HepG2 (cell line): ENCODE measurements around the gene EIF3L. TPM values are rescaled to one million over a fixed set of nuclear protein-coding genes. Genes with fewer than 3 reads are reported as not detected.

Source experiments
- ARHGAP35 ChIP-seq: sonication (generic); formaldehyde crosslinking; IDR thresholded peaks from 2 replicates; pipeline ENCODE4 v1.9.0; 2022; ENCODE audit warnings: mild to moderate bottlenecking, inconsistent platforms, moderate library complexity, missing genetic modification reagents, borderline replicate concordance
- DNMT3B ChIP-seq: conservative IDR thresholded peaks from 2 replicates; pipeline ENCODE4 v1.6.1; 2016; ENCODE audit warnings: missing biosample characterization, control low read depth
- GLI4 ChIP-seq: sonication (generic); formaldehyde crosslinking; IDR thresholded peaks from 2 replicates; pipeline ENCODE4 v1.5.1; 2020; ENCODE audit warnings: missing genetic modification reagents, mild to moderate bottlenecking, moderate library complexity, borderline replicate concordance
- HNRNPL ChIP-seq: fragments of 200-400 bp; formaldehyde crosslinking; IDR thresholded peaks from 2 replicates; pipeline ENCODE4 v1.6.1; 2017; ENCODE audit warnings: mild to moderate bottlenecking, low read depth, low read length
- NAIF1 ChIP-seq: sonication (generic); formaldehyde crosslinking; IDR thresholded peaks from 2 replicates; pipeline ENCODE4 v1.5.0; 2020; ENCODE audit warnings: mild to moderate bottlenecking, missing genetic modification reagents, borderline replicate concordance
- PAWR ChIP-seq: sonication (generic); formaldehyde crosslinking; IDR thresholded peaks from 2 replicates; pipeline ENCODE4 v1.4.0; 2020; ENCODE audit warnings: missing genetic modification reagents, mild to moderate bottlenecking, borderline replicate concordance
- PAX8 ChIP-seq: sonication (generic); formaldehyde crosslinking; IDR thresholded peaks from 2 replicates; pipeline ENCODE4 v1.8.0; 2022; ENCODE audit warnings: mild to moderate bottlenecking, missing genetic modification reagents, borderline replicate concordance
- RAD51 ChIP-seq: fragments of 450-650 bp; IDR thresholded peaks from 2 replicates; pipeline ENCODE4 v1.6.1; 2016; ENCODE audit warnings: borderline replicate concordance
- RCOR2 ChIP-seq: IDR thresholded peaks from 2 replicates; pipeline ENCODE4 v1.6.1; 2016; ENCODE audit warnings: missing biosample characterization, missing genetic modification reagents
- SNAI1 ChIP-seq: sonication (generic); formaldehyde crosslinking; IDR thresholded peaks from 2 replicates; pipeline ENCODE4 v1.5.0; 2020; ENCODE audit warnings: mild to moderate bottlenecking, missing genetic modification reagents, borderline replicate concordance
- ZBTB42 ChIP-seq: sonication (generic); formaldehyde crosslinking; IDR thresholded peaks from 2 replicates; pipeline ENCODE4 v1.5.0; 2020; ENCODE audit warnings: mild to moderate bottlenecking, missing genetic modification reagents
- ZMYM2 ChIP-seq: sonication (generic); formaldehyde crosslinking; IDR thresholded peaks from 2 replicates; pipeline ENCODE4 v1.8.0; 2022; ENCODE audit warnings: mild to moderate bottlenecking, missing genetic modification reagents
- ZMYM4 ChIP-seq: sonication (generic); formaldehyde crosslinking; IDR thresholded peaks from 2 replicates; pipeline ENCODE4 v1.8.1; 2023; ENCODE audit warnings: mild to moderate bottlenecking, missing genetic modification reagents
- ZNF326 ChIP-seq: sonication (generic); formaldehyde crosslinking; IDR thresholded peaks from 2 replicates; pipeline ENCODE4 v1.4.0; 2020; ENCODE audit warnings: missing genetic modification reagents, borderline replicate concordance
- ZNF614 ChIP-seq: IDR thresholded peaks from 2 replicates; pipeline ENCODE4 v1.6.1; 2018; ENCODE audit warnings: missing biosample characterization, missing genetic modification reagents, inconsistent platforms, borderline replicate concordance
- polyA plus RNA-seq, 8 experiments: library from polyadenylated mRNA; depleted of rRNA in 3 of 8; stranded (reverse) in 7 of 8; unstranded in 1 of 8; fragments of >200 nt; fragmentation: Illumina TruSeq in 4 of 8; extraction: Trizol in 4 of 8; gene quantifications; 2 replicates each; pipeline versions ENCODE4 v1.2.1 to v1.2.3, GENCODE V29; 2011 to 2016; ENCODE audit warnings: low read depth in 4 of 8, missing spikeins in 1 of 8, mixed read lengths in 1 of 8; ENCODE audit not compliant: insufficient read depth in 1 of 8
- total RNA-seq, 5 experiments: library from RNA; depleted of rRNA; stranded (reverse); fragments of >200 nt; fragmentation: Illumina TruSeq; extraction: Trizol; gene quantifications; 2 replicates each; pipeline ENCODE4 v1.2.3, GENCODE V29; 2016; ENCODE audit warnings: low read depth in 1 of 5
- TF ChIP-seq, protein P1 (sequence below): sonication (generic); formaldehyde crosslinking; IDR thresholded peaks from 2 replicates; pipeline ENCODE4 v1.4.0; 2020; ENCODE audit warnings: missing genetic modification reagents
- TF ChIP-seq, protein P2 (sequence below): IDR thresholded peaks from 2 replicates; pipeline ENCODE4 v1.6.1; 2016; ENCODE audit warnings: mild to moderate bottlenecking
- TF ChIP-seq, protein P3 (sequence below): sonication (generic); formaldehyde crosslinking; IDR thresholded peaks from 2 replicates; pipeline ENCODE4 v1.5.1; 2020; ENCODE audit warnings: mild to moderate bottlenecking, missing genetic modification reagents, borderline replicate concordance
- TF ChIP-seq, protein P4 (sequence below): sonication (generic); formaldehyde crosslinking; conservative IDR thresholded peaks from 2 replicates; pipeline ENCODE4 v1.8.0; 2022; ENCODE audit warnings: missing genetic modification reagents
- TF ChIP-seq, protein P5 (sequence below): sonication (generic); formaldehyde crosslinking; IDR thresholded peaks from 2 replicates; pipeline ENCODE4 v1.5.0; 2020; ENCODE audit warnings: missing genetic modification reagents

The EIF3L gene
- total and polyA plus RNA-seq, 2 of the 13 experiments (the other 11 are each of a cell fraction or from before 2014, with no cell fraction given) = 514 to 793 TPM

DNA sequence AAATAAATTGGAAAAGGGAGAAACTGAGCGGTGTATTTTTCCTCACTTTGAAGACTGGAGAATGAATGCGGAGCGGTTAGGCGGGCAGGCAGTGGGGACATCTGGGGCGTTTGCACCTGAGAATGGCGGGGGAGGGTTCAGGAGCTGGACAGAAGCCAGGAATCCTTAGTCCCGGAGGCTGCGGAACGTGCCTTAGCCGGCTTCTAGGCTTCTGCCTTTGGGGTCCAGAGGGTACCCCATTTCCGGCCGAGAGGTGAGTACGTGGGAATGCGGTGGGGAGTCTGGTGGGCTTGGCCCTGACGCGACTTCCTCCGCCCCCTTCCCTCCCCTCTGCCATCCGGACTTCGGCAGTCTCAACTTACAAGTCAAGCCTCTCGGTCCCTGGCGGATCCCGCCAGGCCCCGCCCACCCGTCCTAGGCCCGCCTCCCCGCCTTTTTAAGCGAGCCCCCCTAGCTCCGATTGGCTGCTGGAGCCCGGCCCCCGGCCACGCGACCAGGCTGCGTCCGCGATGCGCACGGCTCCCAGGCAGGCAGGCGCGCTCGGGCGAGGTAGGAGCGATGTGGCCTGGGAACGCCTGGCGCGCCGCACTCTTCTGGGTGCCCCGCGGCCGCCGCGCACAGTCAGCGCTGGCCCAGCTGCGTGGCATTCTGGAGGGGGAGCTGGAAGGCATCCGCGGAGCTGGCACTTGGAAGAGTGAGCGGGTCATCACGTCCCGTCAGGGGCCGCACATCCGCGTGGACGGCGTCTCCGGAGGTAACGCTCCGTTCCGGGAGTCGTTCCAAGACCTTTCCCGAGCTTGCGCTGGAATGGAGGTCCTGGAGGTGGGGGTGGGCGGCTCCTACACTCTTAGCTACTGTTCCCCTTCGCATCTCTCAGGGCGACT lies 41.6 kb upstream of the EIF3L start, which contains the start of gene GCAT (continued):
- 0 out of 2 replicates have a peak, but pooled peaks have one; percentile 62 for TF ChIP-seq DNMT3B (CRISPR knock-in tag)
- no peak for TF ChIP-seq SNAI1 (CRISPR knock-in tag)
- TF ChIP-seq, protein P1, sequence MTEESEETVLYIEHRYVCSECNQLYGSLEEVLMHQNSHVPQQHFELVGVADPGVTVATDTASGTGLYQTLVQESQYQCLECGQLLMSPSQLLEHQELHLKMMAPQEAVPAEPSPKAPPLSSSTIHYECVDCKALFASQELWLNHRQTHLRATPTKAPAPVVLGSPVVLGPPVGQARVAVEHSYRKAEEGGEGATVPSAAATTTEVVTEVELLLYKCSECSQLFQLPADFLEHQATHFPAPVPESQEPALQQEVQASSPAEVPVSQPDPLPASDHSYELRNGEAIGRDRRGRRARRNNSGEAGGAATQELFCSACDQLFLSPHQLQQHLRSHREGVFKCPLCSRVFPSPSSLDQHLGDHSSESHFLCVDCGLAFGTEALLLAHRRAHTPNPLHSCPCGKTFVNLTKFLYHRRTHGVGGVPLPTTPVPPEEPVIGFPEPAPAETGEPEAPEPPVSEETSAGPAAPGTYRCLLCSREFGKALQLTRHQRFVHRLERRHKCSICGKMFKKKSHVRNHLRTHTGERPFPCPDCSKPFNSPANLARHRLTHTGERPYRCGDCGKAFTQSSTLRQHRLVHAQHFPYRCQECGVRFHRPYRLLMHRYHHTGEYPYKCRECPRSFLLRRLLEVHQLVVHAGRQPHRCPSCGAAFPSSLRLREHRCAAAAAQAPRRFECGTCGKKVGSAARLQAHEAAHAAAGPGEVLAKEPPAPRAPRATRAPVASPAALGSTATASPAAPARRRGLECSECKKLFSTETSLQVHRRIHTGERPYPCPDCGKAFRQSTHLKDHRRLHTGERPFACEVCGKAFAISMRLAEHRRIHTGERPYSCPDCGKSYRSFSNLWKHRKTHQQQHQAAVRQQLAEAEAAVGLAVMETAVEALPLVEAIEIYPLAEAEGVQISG (CRISPR knock-in tag) = peak; percentile 57
- TF ChIP-seq, protein P2, sequence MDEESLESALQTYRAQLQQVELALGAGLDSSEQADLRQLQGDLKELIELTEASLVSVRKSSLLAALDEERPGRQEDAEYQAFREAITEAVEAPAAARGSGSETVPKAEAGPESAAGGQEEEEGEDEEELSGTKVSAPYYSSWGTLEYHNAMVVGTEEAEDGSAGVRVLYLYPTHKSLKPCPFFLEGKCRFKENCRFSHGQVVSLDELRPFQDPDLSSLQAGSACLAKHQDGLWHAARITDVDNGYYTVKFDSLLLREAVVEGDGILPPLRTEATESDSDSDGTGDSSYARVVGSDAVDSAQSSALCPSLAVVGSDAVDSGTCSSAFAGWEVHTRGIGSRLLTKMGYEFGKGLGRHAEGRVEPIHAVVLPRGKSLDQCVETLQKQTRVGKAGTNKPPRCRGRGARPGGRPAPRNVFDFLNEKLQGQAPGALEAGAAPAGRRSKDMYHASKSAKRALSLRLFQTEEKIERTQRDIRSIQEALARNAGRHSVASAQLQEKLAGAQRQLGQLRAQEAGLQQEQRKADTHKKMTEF (CRISPR knock-in tag) = peak; percentile 89
- TF ChIP-seq, protein P3, sequence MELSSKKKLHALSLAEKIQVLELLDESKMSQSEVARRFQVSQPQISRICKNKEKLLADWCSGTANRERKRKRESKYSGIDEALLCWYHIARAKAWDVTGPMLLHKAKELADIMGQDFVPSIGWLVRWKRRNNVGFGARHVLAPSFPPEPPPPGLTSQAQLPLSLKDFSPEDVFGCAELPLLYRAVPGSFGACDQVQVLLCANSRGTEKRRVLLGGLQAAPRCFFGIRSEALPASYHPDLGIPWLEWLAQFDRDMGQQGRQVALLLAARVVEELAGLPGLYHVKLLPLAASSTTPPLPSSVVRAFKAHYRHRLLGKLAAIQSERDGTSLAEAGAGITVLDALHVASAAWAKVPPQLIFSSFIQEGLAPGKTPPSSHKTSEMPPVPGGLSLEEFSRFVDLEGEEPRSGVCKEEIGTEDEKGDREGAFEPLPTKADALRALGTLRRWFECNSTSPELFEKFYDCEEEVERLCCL (CRISPR knock-in tag) = no peak; the same call in 1 of the 2 replicates
- TF ChIP-seq RAD51 = no peak
- no peak for TF ChIP-seq ZBTB42 (CRISPR knock-in tag)
- peak; percentile 77 for TF ChIP-seq HNRNPL
- TF ChIP-seq ZNF614 (CRISPR knock-in tag) = 0 out of 2 replicates have a peak, but pooled peaks have one; percentile 64
- peak; percentile 98 for TF ChIP-seq ZNF326 (CRISPR knock-in tag)
- no peak for TF ChIP-seq PAX8
- 0 out of 2 replicates have a peak, but pooled peaks have one; percentile 36 for TF ChIP-seq ZMYM2 (CRISPR knock-in tag)
- TF ChIP-seq, protein P4, sequence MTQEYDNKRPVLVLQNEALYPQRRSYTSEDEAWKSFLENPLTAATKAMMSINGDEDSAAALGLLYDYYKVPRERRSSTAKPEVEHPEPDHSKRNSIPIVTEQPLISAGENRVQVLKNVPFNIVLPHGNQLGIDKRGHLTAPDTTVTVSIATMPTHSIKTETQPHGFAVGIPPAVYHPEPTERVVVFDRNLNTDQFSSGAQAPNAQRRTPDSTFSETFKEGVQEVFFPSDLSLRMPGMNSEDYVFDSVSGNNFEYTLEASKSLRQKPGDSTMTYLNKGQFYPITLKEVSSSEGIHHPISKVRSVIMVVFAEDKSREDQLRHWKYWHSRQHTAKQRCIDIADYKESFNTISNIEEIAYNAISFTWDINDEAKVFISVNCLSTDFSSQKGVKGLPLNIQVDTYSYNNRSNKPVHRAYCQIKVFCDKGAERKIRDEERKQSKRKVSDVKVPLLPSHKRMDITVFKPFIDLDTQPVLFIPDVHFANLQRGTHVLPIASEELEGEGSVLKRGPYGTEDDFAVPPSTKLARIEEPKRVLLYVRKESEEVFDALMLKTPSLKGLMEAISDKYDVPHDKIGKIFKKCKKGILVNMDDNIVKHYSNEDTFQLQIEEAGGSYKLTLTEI (CRISPR knock-in tag) = no peak
- TF ChIP-seq ARHGAP35 (CRISPR knock-in tag) = peak; percentile 44; the same call in 1 of the 2 replicates
- TF ChIP-seq NAIF1 = no peak; the same call in 1 of the 2 replicates
- no peak; the same call in 1 of the 2 replicates for TF ChIP-seq ZMYM4 (CRISPR knock-in tag)
- TF ChIP-seq RCOR2 (CRISPR knock-in tag) = no peak
- no peak for TF ChIP-seq GLI4 (CRISPR knock-in tag)
- TF ChIP-seq, protein P5, sequence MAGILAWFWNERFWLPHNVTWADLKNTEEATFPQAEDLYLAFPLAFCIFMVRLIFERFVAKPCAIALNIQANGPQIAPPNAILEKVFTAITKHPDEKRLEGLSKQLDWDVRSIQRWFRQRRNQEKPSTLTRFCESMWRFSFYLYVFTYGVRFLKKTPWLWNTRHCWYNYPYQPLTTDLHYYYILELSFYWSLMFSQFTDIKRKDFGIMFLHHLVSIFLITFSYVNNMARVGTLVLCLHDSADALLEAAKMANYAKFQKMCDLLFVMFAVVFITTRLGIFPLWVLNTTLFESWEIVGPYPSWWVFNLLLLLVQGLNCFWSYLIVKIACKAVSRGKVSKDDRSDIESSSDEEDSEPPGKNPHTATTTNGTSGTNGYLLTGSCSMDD = no peak
- no peak for TF ChIP-seq PAWR (CRISPR knock-in tag)
